Testis (tissue), 2 donors: ENCODE results near the gene SMIM32.

Experiments
- CTCF ChIP-seq, 3 experiments: fragments of 450-650 bp in 2 of 3; fragments of 200-600 bp in 1 of 3; sonication (generic) in 1 of 3; IDR thresholded peaks; one replicate each; pipeline ENCODE4 v1.5.1; 2016 to 2019; ENCODE audit warnings: antibody characterized with exemption in 3 of 3, mild to moderate bottlenecking in 2 of 3, moderate library complexity in 1 of 3
- POLR2A ChIP-seq: fragments of 450-650 bp; IDR thresholded peaks from one replicate; pipeline ENCODE4 v1.6.1; 2017; ENCODE audit warnings: antibody characterized with exemption, mild to moderate bottlenecking, moderate library complexity

GRCh38 chr5:136159457-136159856 lies 33.5 kb downstream of the SMIM32 start:
- TF ChIP-seq CTCF (IDR thresholded peaks at IDR 0.05) (no peak), POLR2A (no peak)
